Suprapubic skin (tissue), 4 donors: ENCODE data around the gene ARL4D. TPM values are rescaled to one million over a fixed set of nuclear protein-coding genes. Genes with fewer than 3 reads are reported as not detected.

Source experiments
- DNase-seq, 2 donors: peaks; one replicate each; pipeline ENCODE4 v3.0.0-alpha.2; 2019; ENCODE audit warnings: low spot score in 2 of 2
- H3K27ac ChIP-seq: fragments of 200-600 bp; sonication (generic); one replicate; pipeline ENCODE4 v1.5.1; 2019
- H3K27me3 ChIP-seq: fragments of 200-600 bp; sonication (generic); one replicate; pipeline ENCODE4 v1.5.1; 2019
- H3K36me3 ChIP-seq: fragments of 200-600 bp; sonication (generic); one replicate; pipeline ENCODE4 v1.5.1; 2019
- H3K4me1 ChIP-seq: fragments of 200-600 bp; sonication (generic); one replicate; pipeline ENCODE4 v1.5.1; 2019
- H3K4me3 ChIP-seq: fragments of 200-600 bp; sonication (generic); one replicate; pipeline ENCODE4 v1.5.1; 2019; ENCODE audit warnings: mild to moderate bottlenecking
- H3K9me3 ChIP-seq: fragments of 200-600 bp; sonication (generic); one replicate; pipeline ENCODE4 v1.5.1; 2019
- EP300 ChIP-seq: sonication (generic); formaldehyde crosslinking; IDR thresholded peaks from one replicate; pipeline ENCODE4 v1.6.1; 2017; ENCODE audit warnings: antibody characterized with exemption
- POLR2A ChIP-seq, 2 donors: fragments of 450-650 bp; IDR thresholded peaks; one replicate each; pipeline ENCODE4 v1.6.1; 2017; ENCODE audit warnings: antibody characterized with exemption in 2 of 2, mild to moderate bottlenecking in 2 of 2, moderate library complexity in 2 of 2
- POLR2AphosphoS5 ChIP-seq, 3 donors: sonication (generic); formaldehyde crosslinking; IDR thresholded peaks; one replicate each; pipeline ENCODE4 v1.6.1; 2017; ENCODE audit warnings: antibody characterized with exemption in 3 of 3
- WGBS: methylation state at CpG from one replicate; pipeline ENCODE4 v1.1.5; 2018; 5-methylcytosine and 5-hydroxymethylcytosine counted together
- total RNA-seq, 4 donors: library from RNA; depleted of rRNA; stranded (reverse); fragments of >200 nt; gene quantifications; one replicate each; pipeline ENCODE4 v1.1.0, GENCODE V29; 2016
- TF ChIP-seq, protein P1 (sequence below), 2 donors: fragments of 200-600 bp in 1 of 2; fragments of 450-650 bp in 1 of 2; sonication (generic) in 1 of 2; IDR thresholded peaks; one replicate each; pipeline ENCODE4 v1.5.1; 2016 to 2019; ENCODE audit warnings: antibody characterized with exemption in 2 of 2, mild to moderate bottlenecking in 1 of 2, moderate library complexity in 1 of 2

Gene ARL4D
- total RNA-seq, 4 donors from 2014 or later: 26.7 to 50.9 (median 32.2) TPM

DNA sequence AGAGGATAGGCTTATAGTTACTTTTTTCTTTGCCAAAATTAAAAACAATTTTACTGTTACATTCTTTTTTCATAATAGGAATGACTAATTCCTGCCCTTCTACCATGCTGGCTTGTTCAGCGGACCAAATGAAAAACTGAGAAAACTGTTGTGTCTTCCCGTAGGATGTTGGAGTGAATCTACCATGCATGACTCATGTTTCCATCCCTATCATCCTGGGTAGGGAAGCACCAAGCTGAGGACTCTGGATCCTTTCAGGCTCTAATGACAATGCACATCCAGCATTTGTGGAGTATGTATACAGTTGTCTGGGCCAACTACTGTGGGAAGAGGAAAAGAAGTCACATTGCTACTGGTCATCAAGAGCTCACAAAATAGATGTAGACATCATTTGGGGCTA is 43.9 kb downstream of the ARL4D start:
- Histone ChIP-seq H3K36me3 (no peaks in the 10 kb centered on the region), H3K4me1 (peaks cover 16% of the 10 kb centered on the region), H3K27ac (no peak overlapping the region), H3K4me3 (no peak overlapping the region), H3K9me3 (no peaks in the 10 kb centered on the region), H3K27me3 (no peaks in the 10 kb centered on the region)
- 47% methylated on average over 2 of the region's 2 CpGs for WGBS
- TF ChIP-seq EP300: no peak
- TF ChIP-seq POLR2AphosphoS5 (IDR thresholded peaks at IDR 0.05): no peak
- TF ChIP-seq POLR2A (IDR thresholded peaks at IDR 0.05): no peak
- TF ChIP-seq, protein P1, sequence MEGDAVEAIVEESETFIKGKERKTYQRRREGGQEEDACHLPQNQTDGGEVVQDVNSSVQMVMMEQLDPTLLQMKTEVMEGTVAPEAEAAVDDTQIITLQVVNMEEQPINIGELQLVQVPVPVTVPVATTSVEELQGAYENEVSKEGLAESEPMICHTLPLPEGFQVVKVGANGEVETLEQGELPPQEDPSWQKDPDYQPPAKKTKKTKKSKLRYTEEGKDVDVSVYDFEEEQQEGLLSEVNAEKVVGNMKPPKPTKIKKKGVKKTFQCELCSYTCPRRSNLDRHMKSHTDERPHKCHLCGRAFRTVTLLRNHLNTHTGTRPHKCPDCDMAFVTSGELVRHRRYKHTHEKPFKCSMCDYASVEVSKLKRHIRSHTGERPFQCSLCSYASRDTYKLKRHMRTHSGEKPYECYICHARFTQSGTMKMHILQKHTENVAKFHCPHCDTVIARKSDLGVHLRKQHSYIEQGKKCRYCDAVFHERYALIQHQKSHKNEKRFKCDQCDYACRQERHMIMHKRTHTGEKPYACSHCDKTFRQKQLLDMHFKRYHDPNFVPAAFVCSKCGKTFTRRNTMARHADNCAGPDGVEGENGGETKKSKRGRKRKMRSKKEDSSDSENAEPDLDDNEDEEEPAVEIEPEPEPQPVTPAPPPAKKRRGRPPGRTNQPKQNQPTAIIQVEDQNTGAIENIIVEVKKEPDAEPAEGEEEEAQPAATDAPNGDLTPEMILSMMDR (IDR thresholded peaks at IDR 0.05): no peak
- DNase-seq: no peak

DNA sequence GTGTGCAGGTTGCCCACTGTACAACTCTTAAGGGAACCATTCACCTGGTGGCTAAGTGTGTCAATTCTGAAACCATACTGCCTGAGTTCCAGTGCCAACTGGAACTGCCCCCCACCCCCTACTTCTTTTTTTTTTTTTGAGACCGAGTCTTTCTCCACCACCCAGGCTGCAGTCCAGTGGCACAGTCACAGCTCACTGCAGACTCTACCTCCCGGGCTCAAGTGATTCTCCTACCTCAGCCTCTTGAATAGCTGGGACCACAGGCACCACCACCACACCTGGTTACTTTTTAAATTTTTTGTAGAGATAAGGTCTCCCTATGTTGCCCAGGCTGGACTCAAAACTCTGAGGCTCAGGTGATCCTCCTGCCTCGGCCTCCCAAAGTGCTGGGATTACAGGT is 44.6 kb downstream of the ARL4D start:
- 93% methylated on average over 3 of the region's 3 CpGs for WGBS
- DNase-seq: no peak
- peaks cover 16% of the 10 kb centered on the region for H3K4me1 ChIP-seq
- TF ChIP-seq POLR2AphosphoS5 (IDR thresholded peaks at IDR 0.05) (no peak), EP300 (no peak), POLR2A (IDR thresholded peaks at IDR 0.05) (no peak)
- TF ChIP-seq, protein P1 (IDR thresholded peaks at IDR 0.05): no peak
- no peaks in the 10 kb centered on the region for H3K27me3 ChIP-seq
- no peaks in the 10 kb centered on the region for H3K36me3 ChIP-seq
- no peaks in the 10 kb centered on the region for H3K9me3 ChIP-seq
- H3K27ac ChIP-seq: peak overlapping the region; percentile 60
- H3K4me3 ChIP-seq: no peak overlapping the region

DNA sequence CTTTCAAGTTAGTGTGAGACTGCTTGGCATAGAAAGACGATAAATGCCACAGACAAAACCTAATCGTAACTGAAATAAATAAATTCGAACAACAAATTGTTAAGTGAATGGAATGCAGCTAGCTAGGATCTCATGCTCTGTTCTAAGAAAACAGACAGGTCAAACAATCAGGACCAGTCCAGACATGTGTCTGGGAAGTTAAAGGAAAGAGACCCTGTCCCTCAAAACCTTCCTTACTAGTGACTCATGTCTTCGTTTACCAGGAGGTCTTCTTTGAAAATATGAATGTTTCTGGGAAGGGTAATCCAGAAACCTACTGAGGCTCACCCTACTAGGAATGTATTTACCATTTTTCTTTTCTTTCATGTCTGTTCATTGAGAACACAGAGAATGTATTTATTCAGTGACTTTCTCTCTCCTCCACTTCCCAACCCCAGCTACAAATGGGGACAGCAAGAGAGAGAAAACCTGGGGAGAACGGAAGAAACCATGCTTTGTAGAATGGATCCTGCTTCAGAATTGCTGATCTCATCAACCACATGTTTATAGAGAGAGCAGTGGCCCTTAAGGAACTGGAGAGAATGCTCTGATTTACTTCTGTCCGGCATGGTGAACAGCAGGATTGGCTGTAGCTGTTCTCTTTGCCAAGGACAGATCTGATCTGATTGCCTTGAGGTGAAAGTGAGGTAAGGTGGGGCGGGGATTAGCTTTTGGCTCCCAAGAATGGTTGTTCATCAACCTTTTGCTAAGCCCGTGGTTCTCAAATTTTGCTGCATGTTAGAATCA is 45.6 kb downstream of the ARL4D start:
- TF ChIP-seq, protein P1 (IDR thresholded peaks at IDR 0.05): no peak
- TF ChIP-seq POLR2AphosphoS5 (IDR thresholded peaks at IDR 0.05) (no peak), EP300 (no peak), POLR2A (IDR thresholded peaks at IDR 0.05) (no peak)
- Histone ChIP-seq H3K36me3 (no peaks in the 10 kb centered on the region), H3K4me1 (peaks cover 22% of the 10 kb centered on the region), H3K9me3 (no peaks in the 10 kb centered on the region), H3K27ac (peak overlapping the region; percentile 60), H3K27me3 (no peaks in the 10 kb centered on the region), H3K4me3 (no peak overlapping the region)
- 48% methylated on average over 8 of the region's 8 CpGs for WGBS
- DNase-seq: no peak

DNA sequence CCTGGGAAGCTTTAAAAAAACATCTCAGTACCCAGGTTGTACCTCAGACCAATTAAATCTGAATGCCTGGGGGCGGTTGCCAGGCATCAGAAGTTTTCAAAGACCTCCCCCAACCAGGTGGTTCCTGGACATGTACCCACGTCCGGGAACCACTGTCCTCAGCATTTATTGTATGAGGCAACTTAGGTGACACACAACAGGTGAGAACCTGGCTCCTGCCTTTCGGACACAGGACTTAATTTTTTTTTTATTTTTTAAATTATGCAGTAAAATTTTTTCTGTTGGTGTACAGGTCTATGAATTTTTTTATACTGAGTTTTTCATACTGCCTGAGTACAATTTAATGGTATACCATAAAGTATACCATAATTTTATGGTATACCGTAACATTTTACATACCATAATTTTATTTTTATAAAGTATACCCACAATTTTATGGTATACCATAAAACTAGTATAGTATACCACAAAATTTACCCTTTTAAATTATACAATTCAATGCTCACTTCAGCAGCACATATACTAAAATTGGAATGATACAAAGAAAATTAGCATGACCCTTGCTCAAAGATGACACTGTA is 46.3 kb downstream of the ARL4D start:
- Histone ChIP-seq H3K27me3 (no peaks in the 10 kb centered on the region), H3K4me1 (peaks cover 29% of the 10 kb centered on the region), H3K27ac (peak overlapping the region; percentile 60), H3K9me3 (no peaks in the 10 kb centered on the region), H3K36me3 (no peaks in the 10 kb centered on the region), H3K4me3 (no peak overlapping the region)
- no peak for DNase-seq
- TF ChIP-seq EP300 (no peak), POLR2AphosphoS5 (IDR thresholded peaks at IDR 0.05) (no peak), POLR2A (IDR thresholded peaks at IDR 0.05) (no peak)
- TF ChIP-seq, protein P1 (IDR thresholded peaks at IDR 0.05): no peak
- 56% methylated on average over 5 of the region's 5 CpGs for WGBS

DNA sequence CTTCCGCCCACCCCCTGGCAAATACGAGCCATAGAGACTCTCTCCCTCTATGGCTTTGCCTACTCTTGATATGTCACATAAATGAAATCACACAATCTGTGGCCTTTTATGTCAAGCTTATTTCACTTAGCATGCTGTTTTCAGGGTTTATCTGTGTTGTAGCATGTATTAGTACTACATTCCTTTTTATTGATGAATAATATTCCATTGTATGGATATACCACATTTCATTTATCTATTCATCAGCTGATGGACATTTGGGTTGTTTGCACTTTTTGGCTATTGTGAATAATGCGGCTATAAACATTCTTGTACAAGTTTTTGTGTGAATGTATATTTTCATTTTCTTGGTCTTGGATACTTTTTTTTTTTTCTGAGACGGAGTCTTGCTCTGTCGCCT is 48.0 kb downstream of the ARL4D start:
- 92% methylated on average over 5 of the region's 5 CpGs for WGBS
- peaks cover 31% of the 10 kb centered on the region for H3K4me1 ChIP-seq

More for the DNA sequence above, 48.0 kb downstream of the ARL4D start:
- no peak for TF ChIP-seq POLR2AphosphoS5 (IDR thresholded peaks at IDR 0.05)
- no peak for TF ChIP-seq EP300
- no peak for TF ChIP-seq POLR2A (IDR thresholded peaks at IDR 0.05)
- TF ChIP-seq, protein P1 (IDR thresholded peaks at IDR 0.05): no peak
- no peaks in the 10 kb centered on the region for H3K36me3 ChIP-seq
- no peak overlapping the region for H3K4me3 ChIP-seq
- no peak for DNase-seq
- H3K27me3 ChIP-seq: no peaks in the 10 kb centered on the region
- H3K27ac ChIP-seq: no peak overlapping the region
- no peaks in the 10 kb centered on the region for H3K9me3 ChIP-seq
